ENCODE data around the gene MYO1H. TPM values are rescaled to one million over a fixed set of nuclear protein-coding genes. Genes with fewer than 3 reads are reported as not detected.

MYO1H gene
- total and polyA plus RNA-seq, 2 of the 13 experiments (the other 11 are each of a cell fraction or from before 2014, with no cell fraction given), result not detected

GRCh38 chr12:109494348-109494881 lies 146.7 kb downstream of the MYO1H start (continued):
- no peak for TF ChIP-seq REST (IDR thresholded peaks at IDR 0.05; ENCODE audit: borderline replicate concordance in 1 of 2, low read depth in 1 of 2, low read length in 2 of 2)
- no peak for TF ChIP-seq EEA1 (CRISPR knock-in tag; IDR thresholded peaks at IDR 0.05; ENCODE audit: borderline replicate concordance)
- no peak for TF ChIP-seq NFAT5 (CRISPR knock-in tag; IDR thresholded peaks at IDR 0.05)
- TF ChIP-seq PITX1 (CRISPR knock-in tag; IDR thresholded peaks at IDR 0.05), result no peak
- TF ChIP-seq ZFP1 (CRISPR knock-in tag; IDR thresholded peaks at IDR 0.05), result no peak
- peak; percentile 66; the same call in 1 of the 2 replicates for TF ChIP-seq PHF21A (CRISPR knock-in tag; IDR thresholded peaks at IDR 0.05)
- TF ChIP-seq GPBP1L1 (CRISPR knock-in tag; IDR thresholded peaks at IDR 0.05), result no peak
- no peak for TF ChIP-seq AFF4 (CRISPR knock-in tag; IDR thresholded peaks at IDR 0.05)
- no peak for TF ChIP-seq PBX3 (CRISPR knock-in tag; IDR thresholded peaks at IDR 0.05; ENCODE audit: borderline replicate concordance)
- no peak for TF ChIP-seq MAFF (IDR thresholded peaks at IDR 0.05; ENCODE audit: low read depth, low read length)
- TF ChIP-seq ZNF350 (CRISPR knock-in tag; IDR thresholded peaks at IDR 0.05; ENCODE audit: borderline replicate concordance, low read depth), result 0 out of 2 replicates have a peak, but pooled peaks have one; percentile 38
- TF ChIP-seq KLF11 (CRISPR knock-in tag; IDR thresholded peaks at IDR 0.05), result no peak
- 0 out of 2 replicates have a peak, but pooled peaks have one; percentile 31 for TF ChIP-seq HMG20B (CRISPR knock-in tag; conservative IDR thresholded peaks at IDR 0.05)
- TF ChIP-seq ZNF335 (CRISPR knock-in tag; IDR thresholded peaks at IDR 0.05), result no peak

All from HepG2 (cell line).